SU-DHL-6 (cell line): Measurements from ENCODE around the gene PLCL1.

ENCODE experiments used
- H2AFZ ChIP-seq: fragments of 200-600 bp; sonication (generic); 2 replicates; pipeline ENCODE4 v1.6.1; 2014; ENCODE audit warnings: low read depth, mild to moderate bottlenecking, moderate library complexity, mixed read lengths, antibody characterized with exemption, low read length; ENCODE audit not compliant: severe bottlenecking
- H3F3A ChIP-seq: fragments of 200-600 bp; shearing (Covaris generic); 2 replicates; pipeline ENCODE4 v1.6.0; 2016; ENCODE audit warnings: antibody characterized with exemption, mild to moderate bottlenecking; ENCODE audit not compliant: insufficient read depth
- H3K27ac ChIP-seq: fragments of 200-600 bp; sonication (generic); 2 replicates; pipeline ENCODE4 v1.5.1; 2016; ENCODE audit warnings: low read depth, mild to moderate bottlenecking, low read length, moderate library complexity, mixed read lengths
- H3K27me3 ChIP-seq: fragments of 200-600 bp; sonication (generic), shearing (Covaris generic); 2 replicates; pipeline ENCODE4 v1.6.0; 2014; ENCODE audit warnings: mild to moderate bottlenecking, low read length
- H3K36me3 ChIP-seq: fragments of 200-600 bp; sonication (generic); 2 replicates; pipeline ENCODE4 v1.6.1; 2014; ENCODE audit warnings: mild to moderate bottlenecking, low read length, mixed read lengths
- H3K4me2 ChIP-seq: fragments of 300-600, 200-600 bp; shearing (Covaris generic), sonication (generic); 2 replicates; pipeline ENCODE4 v1.6.0; 2014; ENCODE audit warnings: low read length, low read depth, mild to moderate bottlenecking; ENCODE audit not compliant: poor library complexity, severe bottlenecking
- H3K4me3 ChIP-seq: fragments of 200-600 bp; sonication (generic); 2 replicates; pipeline ENCODE4 v1.5.1; 2014; ENCODE audit warnings: antibody characterized with exemption, low read length, mild to moderate bottlenecking, mixed read lengths; ENCODE audit not compliant: insufficient read depth, poor library complexity, severe bottlenecking
- H3K79me2 ChIP-seq: fragments of 200-600 bp; sonication (generic); 2 replicates; pipeline ENCODE4 v1.6.1; 2014; ENCODE audit warnings: mild to moderate bottlenecking, low read length, moderate library complexity; ENCODE audit not compliant: insufficient read depth
- H3K9ac ChIP-seq: fragments of 200-600 bp; sonication (generic); 2 replicates; pipeline ENCODE4 v1.7.0; 2014; ENCODE audit warnings: mild to moderate bottlenecking, low read length
- H3K9me2 ChIP-seq: fragments of 200-600 bp; sonication (generic); replicated peaks from 2 replicates; pipeline ENCODE4 v1.6.1; 2014; ENCODE audit warnings: low read length; ENCODE audit not compliant: insufficient read depth
- H3K9me3 ChIP-seq: fragments of 200-600 bp; sonication (generic); 2 replicates; pipeline ENCODE4 v1.6.1; 2014; ENCODE audit warnings: low read length, mixed read lengths; ENCODE audit not compliant: insufficient read depth
- H4K20me1 ChIP-seq: fragments of 200-600 bp; sonication (generic); 2 replicates; pipeline ENCODE4 v1.6.1; 2014; ENCODE audit warnings: low read depth, mild to moderate bottlenecking, antibody characterized with exemption, low read length, moderate library complexity, mixed read lengths
- CTCF ChIP-seq: fragments of 200-600 bp; sonication (generic); IDR thresholded peaks from one replicate; pipeline ENCODE4 v1.5.1; 2017; ENCODE audit warnings: antibody characterized with exemption, mild to moderate bottlenecking, low read length, moderate library complexity; ENCODE audit not compliant: insufficient read depth, poor library complexity, severe bottlenecking
- EZH2phosphoT487 ChIP-seq: fragments of 200-600 bp; sonication (generic), shearing (Covaris generic); conservative IDR thresholded peaks from 2 replicates; pipeline ENCODE4 v1.6.1; 2018; ENCODE audit warnings: mild to moderate bottlenecking, antibody characterized with exemption, low read length, moderate library complexity, mixed read lengths

The PLCL1 gene

DNA sequence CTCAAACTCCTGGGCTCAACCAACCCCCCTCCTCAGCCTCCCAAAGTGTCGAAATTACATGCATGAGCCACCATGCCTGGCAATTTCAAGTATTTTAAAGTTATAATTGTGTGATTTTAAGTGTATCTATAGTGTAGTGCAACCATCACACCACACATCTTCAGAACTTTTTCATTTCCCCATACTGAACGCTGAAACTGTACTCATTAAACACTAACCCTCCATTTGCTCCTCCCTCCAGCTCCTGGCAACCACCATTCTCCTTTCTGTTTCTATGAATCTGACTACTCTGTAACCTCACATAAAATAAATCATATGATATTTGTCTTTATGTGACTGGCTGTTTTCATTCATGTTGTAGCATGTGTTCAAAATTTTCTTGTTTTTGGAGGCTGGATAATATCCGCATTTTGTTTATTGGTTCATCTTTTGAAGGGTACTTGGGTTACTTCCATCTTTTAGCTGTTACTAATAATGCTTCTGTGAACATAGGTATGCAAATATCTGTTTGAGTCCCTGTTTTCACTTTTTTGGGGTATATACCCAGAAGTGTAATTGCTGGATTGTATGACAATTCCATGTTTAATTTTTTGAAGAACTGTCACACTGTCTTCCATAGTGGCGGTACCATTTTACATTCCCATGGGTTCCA lies 188.2 kb downstream of the PLCL1 start:
- no peak for TF ChIP-seq EZH2phosphoT487
- no peak for TF ChIP-seq CTCF
- Histone ChIP-seq H3K9ac (no peak overlapping the region), H3K27me3 (no peaks in the 10 kb centered on the region), H3K27ac (no peak overlapping the region), H3K4me3 (no peak overlapping the region), H2AFZ (no peak overlapping the region), H3K36me3 (no peaks in the 10 kb centered on the region), H3K9me2 (no peaks in the 10 kb centered on the region), H3K4me2 (no peak overlapping the region), H4K20me1 (no peaks in the 10 kb centered on the region), H3F3A (no peaks in the 10 kb centered on the region), H3K79me2 (no peaks in the 10 kb centered on the region), H3K9me3 (no peaks in the 10 kb centered on the region)

DNA sequence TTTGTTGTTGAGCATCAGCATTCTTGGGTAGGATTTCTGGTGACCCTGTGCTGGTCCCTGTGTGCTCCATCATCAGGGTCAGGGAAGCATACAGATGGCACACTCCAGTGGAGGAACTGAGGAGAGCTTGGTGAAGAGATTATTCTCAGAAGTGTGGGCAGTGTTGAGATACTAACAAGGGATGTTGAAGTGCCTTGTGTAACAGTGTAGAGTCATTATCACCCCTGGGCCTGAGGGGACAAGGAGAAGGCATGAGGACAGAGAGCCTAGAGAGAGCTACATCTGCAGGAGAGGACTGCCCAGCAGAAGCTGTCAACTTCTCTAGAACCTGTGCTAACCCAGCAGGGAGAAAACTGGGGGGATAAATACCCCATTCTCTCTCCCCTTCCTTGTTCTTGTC lies 189.0 kb downstream of the PLCL1 start:
- Histone ChIP-seq H3K9ac (no peak overlapping the region), H4K20me1 (no peaks in the 10 kb centered on the region), H3K36me3 (no peaks in the 10 kb centered on the region), H3K9me3 (no peaks in the 10 kb centered on the region), H3K9me2 (no peaks in the 10 kb centered on the region), H3K4me3 (no peak overlapping the region), H3F3A (no peaks in the 10 kb centered on the region), H3K79me2 (no peaks in the 10 kb centered on the region), H3K27me3 (no peaks in the 10 kb centered on the region), H2AFZ (no peak overlapping the region), H3K27ac (no peak overlapping the region), H3K4me2 (no peak overlapping the region)
- TF ChIP-seq EZH2phosphoT487 (no peak), CTCF (no peak)

- Histone ChIP-seq H3K79me2 (no peaks in the 10 kb centered on the region), H3K9ac (no peak overlapping the region), H3K9me2 (no peaks in the 10 kb centered on the region), H3K9me3 (no peaks in the 10 kb centered on the region), H3K36me3 (no peaks in the 10 kb centered on the region), H3K4me2 (no peak overlapping the region), H3F3A (no peaks in the 10 kb centered on the region), H3K4me3 (no peak overlapping the region), H3K27ac (no peak overlapping the region), H3K27me3 (no peaks in the 10 kb centered on the region), H2AFZ (no peak overlapping the region), H4K20me1 (no peaks in the 10 kb centered on the region)
- TF ChIP-seq CTCF (no peak), EZH2phosphoT487 (no peak)
These were observed 189.4 kb downstream of the PLCL1 start for GRCh38 chr2:197993830-197994229.

- no peaks in the 10 kb centered on the region for H3K36me3 ChIP-seq
- H3F3A ChIP-seq = no peaks in the 10 kb centered on the region
- H3K9me2 ChIP-seq = no peaks in the 10 kb centered on the region
- no peak overlapping the region for H3K27ac ChIP-seq
- H3K4me3 ChIP-seq = no peak overlapping the region
- TF ChIP-seq EZH2phosphoT487 = no peak
- no peak for TF ChIP-seq CTCF
- no peak overlapping the region for H2AFZ ChIP-seq
- no peaks in the 10 kb centered on the region for H4K20me1 ChIP-seq
- no peak overlapping the region for H3K4me2 ChIP-seq
- H3K9ac ChIP-seq = no peak overlapping the region
- no peaks in the 10 kb centered on the region for H3K27me3 ChIP-seq
- no peaks in the 10 kb centered on the region for H3K79me2 ChIP-seq
- no peaks in the 10 kb centered on the region for H3K9me3 ChIP-seq
These were observed 190.4 kb downstream of the PLCL1 start for GRCh38 chr2:197994751-197995150.
